AG04450 (cell line): ENCODE results near the gene TNFAIP2. TPM values are rescaled to one million over a fixed set of nuclear protein-coding genes. Genes with fewer than 3 reads are reported as not detected.
"Not testable (repeated sequence)": the region's sequence is repeated elsewhere in the genome, so short reads cannot be mapped to it uniquely, and the experiment has no call there.

Experiments used
- CTCF ChIA-PET: fragments of 300-600, 350-600 bp; formaldehyde crosslinking; extraction: SDS; loops from one replicate; lab custom pipeline; 2022; ENCODE audit warnings: antibody characterized with exemption, inconsistent platforms; lab: Charles Lee
- POLR2A ChIA-PET: fragments of 350-600 bp; formaldehyde crosslinking; extraction: SDS; loops from one replicate; lab custom pipeline; 2021; ENCODE audit warnings: antibody characterized with exemption, inconsistent platforms; lab: Yijun Ruan, JAX
- DNase-seq: peaks from one replicate; pipeline ENCODE4 v3.0.0-alpha.2; 2011; ENCODE audit warnings: low read depth, low spot score
- H3K27ac ChIP-seq: one replicate; pipeline ENCODE4 v1.5.1; 2012; ENCODE audit warnings: low read depth, low read length, control low read depth
- H3K27me3 ChIP-seq: one replicate; pipeline ENCODE4 v1.6.0; 2012; ENCODE audit warnings: low read length; ENCODE audit not compliant: control insufficient read depth, insufficient read depth
- H3K4me3 ChIP-seq: 2 replicates; pipeline ENCODE4 v1.5.1; 2011; ENCODE audit warnings: mild to moderate bottlenecking, low read depth, low read length, control low read depth
- H3K9me3 ChIP-seq: 2 replicates; pipeline ENCODE4 v1.5.1; 2012; ENCODE audit warnings: low read length; ENCODE audit not compliant: control insufficient read depth, insufficient read depth
- polyA plus RNA-seq: library from polyadenylated mRNA; depleted of rRNA; stranded (reverse); fragments of >200 nt; gene quantifications from 2 replicates; pipeline ENCODE4 v1.2.3, GENCODE V29; 2011
- TF ChIP-seq, protein P1 (sequence below): IDR thresholded peaks from 2 replicates; pipeline ENCODE4 v1.5.1; 2011; ENCODE audit warnings: low read depth, low read length, control low read depth, inconsistent platforms

Gene TNFAIP2
- polyA plus RNA-seq, 1 experiment, result 15.3 TPM

DNA sequence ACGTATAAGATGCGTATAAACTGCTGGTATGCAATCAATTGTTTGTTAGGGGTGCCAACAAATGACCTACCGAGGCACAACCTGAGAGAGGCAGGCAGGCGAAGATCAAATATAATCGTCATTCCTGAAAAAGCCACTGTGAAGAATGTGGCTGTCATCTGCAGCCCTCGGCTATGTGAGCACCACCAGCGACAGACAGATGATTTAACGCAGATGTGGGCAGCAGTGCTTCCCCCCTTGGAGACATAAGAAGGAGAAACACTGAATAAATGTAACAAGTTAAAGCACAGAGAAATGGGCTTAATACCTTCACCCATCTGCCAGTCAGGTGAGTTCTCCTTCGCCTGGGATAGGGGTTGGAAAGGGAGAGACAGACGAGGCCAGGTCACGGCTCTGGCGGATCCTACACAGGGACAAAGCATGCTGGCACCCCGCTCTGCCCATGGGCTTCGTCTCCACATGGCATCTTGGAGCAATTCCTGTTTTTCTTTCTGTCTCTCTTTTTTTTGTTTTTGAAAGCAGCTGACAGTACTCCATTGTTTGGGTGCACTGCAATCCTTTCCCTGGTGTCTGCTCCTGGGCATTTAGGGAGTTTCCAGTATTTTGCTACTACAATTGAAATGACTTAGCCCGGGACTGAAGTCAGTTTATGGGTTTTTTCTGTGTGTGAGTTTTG is 28.1 kb downstream of the TNFAIP2 start:
- CTCF ChIA-PET, result no interaction called here

DNA sequence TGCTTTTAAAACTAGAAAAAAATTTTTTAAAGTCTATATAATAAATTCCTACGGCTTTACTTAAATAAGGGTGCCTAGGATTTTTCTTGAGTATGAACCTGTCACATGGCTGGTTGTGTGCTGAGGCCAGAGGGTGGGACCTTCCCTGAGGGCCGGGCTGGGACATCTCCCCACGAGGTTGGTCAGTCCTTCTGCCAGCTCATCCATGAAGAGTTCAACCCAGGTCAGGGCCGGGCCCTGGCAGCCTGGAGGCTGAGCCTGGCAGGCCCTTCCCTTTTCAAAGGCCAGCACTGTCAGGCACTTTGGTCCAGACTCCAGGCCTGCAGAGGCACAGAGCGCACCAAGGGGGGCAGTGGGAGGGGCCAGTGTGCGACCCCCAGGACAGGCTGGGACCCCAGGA is 31.7 kb downstream of the TNFAIP2 start:
- ChIA-PET CTCF (interaction anchor here (1.4 kb wide), 1 partner anchor 138 kb away, joined by 3 read pairs; no protein-coding TSS in a partner anchor), POLR2A (no interaction called here)
- no peak overlapping the region for H3K27ac ChIP-seq
- H3K4me3 ChIP-seq, result no peak overlapping the region
- H3K27me3 ChIP-seq, result peaks cover 26% of the 10 kb centered on the region
- TF ChIP-seq, protein P1, sequence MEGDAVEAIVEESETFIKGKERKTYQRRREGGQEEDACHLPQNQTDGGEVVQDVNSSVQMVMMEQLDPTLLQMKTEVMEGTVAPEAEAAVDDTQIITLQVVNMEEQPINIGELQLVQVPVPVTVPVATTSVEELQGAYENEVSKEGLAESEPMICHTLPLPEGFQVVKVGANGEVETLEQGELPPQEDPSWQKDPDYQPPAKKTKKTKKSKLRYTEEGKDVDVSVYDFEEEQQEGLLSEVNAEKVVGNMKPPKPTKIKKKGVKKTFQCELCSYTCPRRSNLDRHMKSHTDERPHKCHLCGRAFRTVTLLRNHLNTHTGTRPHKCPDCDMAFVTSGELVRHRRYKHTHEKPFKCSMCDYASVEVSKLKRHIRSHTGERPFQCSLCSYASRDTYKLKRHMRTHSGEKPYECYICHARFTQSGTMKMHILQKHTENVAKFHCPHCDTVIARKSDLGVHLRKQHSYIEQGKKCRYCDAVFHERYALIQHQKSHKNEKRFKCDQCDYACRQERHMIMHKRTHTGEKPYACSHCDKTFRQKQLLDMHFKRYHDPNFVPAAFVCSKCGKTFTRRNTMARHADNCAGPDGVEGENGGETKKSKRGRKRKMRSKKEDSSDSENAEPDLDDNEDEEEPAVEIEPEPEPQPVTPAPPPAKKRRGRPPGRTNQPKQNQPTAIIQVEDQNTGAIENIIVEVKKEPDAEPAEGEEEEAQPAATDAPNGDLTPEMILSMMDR, result no peak
- no peaks in the 10 kb centered on the region; the same call in 1 of the 2 replicates for H3K9me3 ChIP-seq
- no peak for DNase-seq

More for the DNA sequence above, 28.1 kb downstream of the TNFAIP2 start:
- Histone ChIP-seq H3K9me3 (no peaks in the 10 kb centered on the region; the same call in 1 of the 2 replicates), H3K27ac (no peak overlapping the region), H3K27me3 (peaks cover 10% of the 10 kb centered on the region), H3K4me3 (no peak overlapping the region)
- POLR2A ChIA-PET, result no interaction called here
- DNase-seq, result no peak
- TF ChIP-seq, protein P1, result no peak

DNA sequence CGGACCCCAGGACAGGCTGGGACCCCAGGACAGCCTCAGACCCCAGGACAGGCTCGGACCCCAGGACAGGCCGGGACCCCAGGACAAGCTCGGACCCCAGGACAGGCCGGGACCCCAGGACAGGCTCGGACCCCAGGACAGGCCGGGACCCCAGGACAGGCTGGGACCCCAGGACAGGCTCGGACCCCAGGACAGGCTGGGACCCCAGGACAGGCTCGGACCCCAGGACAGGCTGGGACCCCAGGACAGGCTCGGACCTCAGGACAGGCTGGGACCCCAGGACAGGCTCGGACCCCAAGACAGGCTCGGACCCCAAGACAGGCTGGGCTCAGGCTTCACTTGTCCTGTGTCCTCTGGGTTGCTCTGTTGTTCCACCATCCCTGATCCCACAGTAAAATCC is 32.2 kb downstream of the TNFAIP2 start:
- CTCF ChIA-PET, result interaction anchor here (1.4 kb wide), 1 partner anchor 137 kb away, joined by 3 read pairs; no protein-coding TSS in a partner anchor
- POLR2A ChIA-PET, H3K9me3 ChIP-seq, H3K27ac ChIP-seq, DNase-seq, H3K4me3 ChIP-seq: not testable (repeated sequence)
- H3K27me3 ChIP-seq, result peaks cover 29% of the 10 kb centered on the region

DNA sequence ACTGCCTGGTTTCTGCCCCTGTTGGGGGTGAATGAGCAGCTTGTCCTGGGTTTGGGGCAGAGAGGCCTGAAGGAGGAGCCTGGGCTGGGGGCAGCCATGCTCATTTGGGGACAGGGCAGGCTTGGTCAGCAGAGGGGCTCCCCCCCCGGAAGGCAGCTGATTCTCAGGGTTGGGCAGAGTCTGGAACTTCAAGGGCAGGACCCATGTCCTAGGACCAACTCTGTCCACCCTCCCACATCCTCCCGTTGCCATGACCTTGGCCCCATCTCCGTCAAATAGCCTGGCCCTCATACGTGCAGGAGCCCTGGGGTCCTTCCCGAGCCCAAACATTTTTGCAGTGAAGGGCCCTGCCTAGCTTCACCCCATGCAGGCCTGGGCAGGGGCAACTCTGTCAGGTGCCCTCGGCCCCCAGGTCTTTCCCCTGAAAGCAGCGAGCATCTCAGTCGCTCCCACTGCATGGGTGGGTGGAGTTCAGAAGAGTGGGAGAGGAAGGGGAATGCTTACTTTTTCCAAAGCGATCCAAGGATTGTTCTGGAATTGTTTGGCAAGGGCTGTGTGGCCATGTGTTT is 32.6 kb downstream of the TNFAIP2 start:
- Histone ChIP-seq H3K9me3 (no peaks in the 10 kb centered on the region; the same call in 1 of the 2 replicates), H3K27ac (no peak overlapping the region), H3K27me3 (peaks cover 30% of the 10 kb centered on the region), H3K4me3 (no peak overlapping the region)
- TF ChIP-seq, protein P1, result no peak
- no peak for DNase-seq
- POLR2A ChIA-PET, result no interaction called here
- CTCF ChIA-PET, result interaction anchor here (1.4 kb wide), 1 partner anchor 137 kb away, joined by 3 read pairs; no protein-coding TSS in a partner anchor

DNA sequence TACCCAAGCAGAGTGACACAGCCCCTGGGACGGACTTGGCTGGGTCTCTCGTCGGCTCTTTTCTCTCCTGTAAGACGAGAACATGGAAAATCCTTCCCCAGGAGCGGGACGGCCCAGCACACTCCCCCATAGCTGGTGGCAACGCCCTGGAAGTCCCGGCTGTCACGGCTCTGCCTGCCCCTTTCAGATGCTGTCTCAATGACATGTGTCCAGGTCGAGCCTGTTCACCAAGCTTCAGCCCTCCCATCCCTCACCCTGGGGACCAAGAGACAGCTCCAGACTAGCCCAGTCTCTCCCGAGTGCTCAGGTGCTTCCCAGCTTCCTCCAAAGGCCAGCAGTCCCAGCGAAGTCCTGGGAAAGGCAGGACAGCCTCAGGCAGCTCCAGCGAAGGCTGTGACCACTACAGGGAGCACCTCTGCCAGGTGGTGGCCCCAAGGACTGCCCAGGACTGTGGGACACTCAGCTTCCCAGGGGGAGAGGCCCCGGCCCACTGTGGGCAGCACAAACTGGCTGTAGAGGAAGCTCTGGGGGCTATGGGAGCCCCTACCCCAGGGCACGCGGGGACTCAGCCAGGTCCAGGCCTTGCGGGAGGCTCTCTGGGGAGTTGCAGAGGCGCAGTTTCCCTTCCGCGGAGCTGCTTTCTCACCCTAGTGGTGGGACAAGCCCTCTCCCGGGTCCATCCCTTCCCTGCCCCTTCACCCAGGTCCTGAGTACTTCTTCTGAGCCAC is 33.6 kb downstream of the TNFAIP2 start:
- Histone ChIP-seq H3K27me3 (peaks cover 38% of the 10 kb centered on the region), H3K27ac (no peak overlapping the region), H3K4me3 (no peak overlapping the region), H3K9me3 (no peaks in the 10 kb centered on the region; the same call in 1 of the 2 replicates)
- TF ChIP-seq, protein P1, result no peak
- POLR2A ChIA-PET, result no interaction called here
- DNase-seq, result no peak
- CTCF ChIA-PET, result no interaction called here
